Activated CD4-positive, CD25-positive, alpha-beta regulatory T cell treated with anti-CD3 and anti-CD28 coated beads, Interleukin-2, amount 50 U/mL, for 24 hours (primary cell): ENCODE results near the gene ICA1L.
"Not testable (repeated sequence)": the region's sequence is repeated elsewhere in the genome, so short reads cannot be mapped to it uniquely, and the experiment has no call there.

Source experiments
- ATAC-seq, 2 donors: fragments of 150-1000 bp; cut with Tn5 transposase; one replicate each; pipeline ENCODE4 v1.10.0; 2021; ENCODE audit warnings: mild to moderate bottlenecking in 1 of 2, moderate library complexity in 1 of 2

Gene ICA1L

GRCh38 chr2:202847693-202848524 is 23.7 kb downstream of the ICA1L start:
- no peak for ATAC-seq

- ATAC-seq, result no peak
Observed at GRCh38 chr2:202844656-202845055, 26.9 kb downstream of the ICA1L start.

DNA sequence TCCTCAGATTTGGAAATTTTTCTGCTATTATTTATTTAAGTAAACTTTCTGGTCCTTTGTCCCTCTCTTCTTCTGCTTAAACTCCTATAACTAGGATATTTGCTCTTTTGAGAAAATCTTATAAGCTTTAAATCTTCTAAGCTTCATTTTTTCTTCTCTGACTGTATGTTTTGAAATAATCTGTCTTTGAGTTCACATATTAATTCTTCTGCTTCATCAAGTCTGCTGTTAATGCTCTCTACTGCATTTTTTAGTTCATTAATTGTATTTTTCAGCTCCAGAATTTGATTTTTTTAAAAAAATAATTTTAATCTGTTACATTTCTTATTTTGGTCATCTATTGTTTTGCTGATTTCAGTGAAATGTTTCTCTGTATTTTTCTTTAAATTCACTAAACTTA is 28.9 kb downstream of the ICA1L start:
- no peak for ATAC-seq

- no peak for ATAC-seq
Observed at GRCh38 chr2:202841090-202841867, 30.3 kb downstream of the ICA1L start.

- peak; percentile 48 to 58 for ATAC-seq
Observed at GRCh38 chr2:202831242-202832220, 40.0 kb downstream of the ICA1L start.

DNA sequence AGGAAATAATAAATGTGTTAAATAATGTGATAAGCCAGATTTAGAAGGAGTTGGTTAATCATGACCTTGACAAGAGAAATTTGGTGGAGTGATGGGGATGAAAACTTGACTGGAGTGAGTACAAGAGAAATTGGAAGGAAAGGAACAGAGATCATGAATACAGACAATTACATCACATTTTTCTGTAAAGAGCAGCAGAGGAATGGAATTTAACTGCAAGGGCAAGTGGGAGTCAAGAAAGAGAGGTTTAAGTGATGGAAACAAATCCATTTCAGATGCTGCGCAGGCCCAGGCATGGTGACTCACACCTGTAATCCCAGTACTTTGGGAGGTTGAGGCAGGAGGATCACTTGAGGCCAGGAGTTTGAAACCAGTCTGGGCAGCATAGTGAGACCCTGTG is 46.7 kb downstream of the ICA1L start:
- no peak for ATAC-seq

DNA sequence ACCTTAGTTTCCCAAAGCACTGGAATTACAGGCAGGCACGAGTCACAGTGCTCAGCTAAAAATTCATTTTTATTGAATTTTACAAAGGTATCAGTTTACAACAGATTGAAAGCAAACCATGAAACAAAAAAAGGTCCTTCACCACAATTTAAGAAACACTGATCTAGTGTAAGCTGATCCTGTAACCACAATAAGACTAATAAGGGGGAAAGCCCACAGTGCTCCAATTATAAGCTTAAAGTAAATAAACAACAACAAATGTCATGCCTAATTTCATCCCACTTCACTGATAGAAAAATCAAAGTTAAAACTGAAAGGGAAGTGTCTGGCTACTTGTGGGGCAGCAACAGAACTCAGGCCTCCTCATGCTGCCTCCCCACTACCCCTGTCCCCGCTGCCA is 49.2 kb downstream of the ICA1L start:
- ATAC-seq, result no peak

GRCh38 chr2:202821206-202822160 is 50.1 kb downstream of the ICA1L start:
- no peak for ATAC-seq

DNA sequence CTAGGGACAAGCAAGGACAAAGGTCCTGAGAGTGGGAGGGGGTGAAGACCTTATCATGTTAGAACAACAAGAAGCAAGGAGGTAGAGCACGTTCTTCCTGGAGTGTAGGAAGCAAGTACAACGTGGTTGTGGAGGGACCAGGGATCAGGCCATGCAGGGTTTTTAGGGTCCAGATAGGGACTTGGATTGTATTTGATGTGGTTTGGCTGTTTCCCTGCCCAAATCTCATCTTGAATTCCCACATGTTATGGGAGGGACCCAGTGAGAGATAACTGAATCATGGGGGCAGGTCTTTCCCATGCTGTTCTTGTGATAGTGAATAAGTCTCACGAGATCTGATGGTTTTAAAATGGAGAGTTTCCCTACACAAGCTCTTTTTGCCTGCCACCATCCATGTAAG is 53.2 kb downstream of the ICA1L start:
- no peak for ATAC-seq

DNA sequence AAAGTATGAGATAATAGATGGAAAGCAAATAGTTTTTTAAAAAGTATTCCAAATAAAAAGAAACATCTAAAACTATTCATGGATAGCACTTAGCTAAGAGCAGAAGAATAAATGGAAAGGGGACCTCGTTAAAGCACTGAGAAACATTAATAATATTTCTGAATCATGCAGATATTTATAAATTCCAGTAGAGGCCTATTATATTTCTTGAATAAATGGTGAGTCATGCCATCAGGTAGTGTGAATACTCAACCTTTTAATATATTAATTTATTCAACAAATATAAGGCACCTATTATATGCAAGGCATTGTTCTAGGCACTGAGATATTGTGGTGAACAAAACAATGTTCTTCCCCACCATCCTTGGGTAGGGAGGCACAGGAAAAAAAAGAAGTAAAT is 53.8 kb downstream of the ICA1L start:
- no peak for ATAC-seq

DNA sequence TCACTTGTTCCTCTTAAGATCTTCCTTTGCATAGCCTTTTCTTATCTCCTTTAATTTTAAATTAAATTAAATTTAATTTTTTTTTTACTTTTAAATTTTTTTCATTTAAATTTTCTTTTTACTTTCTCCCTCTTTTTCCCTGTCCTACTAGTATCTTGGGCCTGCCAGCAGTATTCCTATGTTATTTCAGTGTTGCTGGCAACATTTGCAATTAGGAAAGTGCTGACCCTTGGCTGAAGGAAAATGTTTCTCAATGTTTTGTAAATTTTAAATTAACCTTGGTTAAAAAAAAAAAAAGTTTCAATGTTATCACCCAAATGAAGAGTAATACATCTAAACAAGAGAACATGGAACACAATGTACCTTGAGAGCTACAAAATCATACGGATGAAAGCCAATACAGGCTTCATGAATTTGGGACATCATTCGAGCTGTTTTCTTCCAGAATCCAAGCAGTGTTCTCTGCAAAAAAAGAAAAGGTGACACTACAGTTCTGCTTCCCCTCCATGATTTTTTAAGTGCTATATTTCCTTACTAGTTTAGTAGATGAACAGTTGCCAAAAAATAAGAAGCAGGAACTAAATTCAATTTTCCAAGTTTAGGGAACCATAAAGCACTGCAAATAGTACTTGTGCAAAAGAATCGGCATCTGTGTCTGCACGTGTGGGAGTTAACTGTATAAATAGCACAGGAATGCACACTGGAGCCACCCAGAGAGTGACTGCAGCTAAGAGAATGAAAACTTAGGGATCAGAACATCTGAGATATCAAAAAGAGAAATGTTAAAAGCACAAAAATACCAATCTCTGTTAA is 55.8 kb downstream of the ICA1L start:
- no peak for ATAC-seq

DNA sequence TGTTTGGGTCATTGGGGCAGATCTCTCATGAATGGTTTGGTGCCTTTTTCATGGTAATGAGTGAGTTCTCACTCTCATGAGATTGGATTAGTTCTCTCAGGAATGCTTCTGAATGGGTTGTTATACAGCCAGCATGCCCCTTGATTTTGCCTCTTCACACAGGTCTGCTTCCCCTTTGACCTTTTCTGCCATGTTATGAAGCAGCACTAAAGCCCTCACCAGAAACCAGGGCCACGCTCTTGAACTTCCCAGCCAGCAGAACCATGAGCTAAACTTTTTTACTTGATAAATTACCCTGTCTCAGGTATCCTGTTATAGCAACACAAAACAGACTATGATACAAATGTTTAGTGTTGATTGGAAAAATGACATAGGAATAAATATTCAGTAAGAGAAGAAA is 57.3 kb downstream of the ICA1L start:
- ATAC-seq, result no peak

DNA sequence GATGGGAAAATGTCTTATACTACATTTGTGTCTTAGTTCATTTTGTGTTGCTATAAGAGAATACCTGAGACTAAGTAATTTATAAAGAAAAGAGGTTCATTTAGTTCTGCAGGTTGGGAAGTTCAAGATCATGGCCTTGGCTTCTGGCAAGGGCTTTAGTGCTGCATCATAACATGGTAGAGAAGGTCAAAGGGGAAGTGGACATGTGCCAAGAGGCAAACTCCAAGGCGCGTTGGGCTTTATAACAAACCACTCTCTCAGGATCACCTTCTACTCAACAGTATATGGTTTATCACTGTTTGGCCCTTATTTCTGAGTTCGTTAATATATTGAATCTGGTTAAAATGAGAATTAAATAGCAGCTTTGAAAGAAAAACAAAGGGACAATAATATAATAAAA is 58.2 kb downstream of the ICA1L start:
- no peak for ATAC-seq

GRCh38 chr2:202808754-202809153 is 62.8 kb downstream of the ICA1L start:
- ATAC-seq, result no peak

GRCh38 chr2:202807431-202808138 is 64.0 kb downstream of the ICA1L start:
- ATAC-seq, result not testable (repeated sequence)

GRCh38 chr2:202805911-202806310 is 65.7 kb downstream of the ICA1L start:
- not testable (repeated sequence) for ATAC-seq

DNA sequence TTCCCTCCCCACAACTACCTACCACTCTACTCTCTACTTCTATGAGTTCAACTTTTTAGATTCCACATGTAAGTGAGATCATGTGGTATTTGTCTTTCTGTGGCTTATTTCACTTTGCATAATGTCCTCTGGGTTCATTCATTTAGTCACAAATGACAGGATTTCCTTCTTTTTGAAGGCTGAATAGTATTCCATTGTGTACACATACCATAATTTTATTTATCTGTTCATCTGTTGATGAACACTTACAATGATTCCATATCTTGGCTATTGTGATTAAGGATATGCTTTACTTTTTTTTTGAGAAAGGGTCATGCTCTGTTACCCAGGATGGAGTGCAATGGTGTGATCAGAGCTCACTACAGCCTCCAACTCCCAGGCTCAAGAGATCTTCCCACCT is 73.6 kb downstream of the ICA1L start:
- no peak for ATAC-seq

- ATAC-seq, result no peak
Observed at GRCh38 chr2:202790676-202791075, 80.9 kb downstream of the ICA1L start.

DNA sequence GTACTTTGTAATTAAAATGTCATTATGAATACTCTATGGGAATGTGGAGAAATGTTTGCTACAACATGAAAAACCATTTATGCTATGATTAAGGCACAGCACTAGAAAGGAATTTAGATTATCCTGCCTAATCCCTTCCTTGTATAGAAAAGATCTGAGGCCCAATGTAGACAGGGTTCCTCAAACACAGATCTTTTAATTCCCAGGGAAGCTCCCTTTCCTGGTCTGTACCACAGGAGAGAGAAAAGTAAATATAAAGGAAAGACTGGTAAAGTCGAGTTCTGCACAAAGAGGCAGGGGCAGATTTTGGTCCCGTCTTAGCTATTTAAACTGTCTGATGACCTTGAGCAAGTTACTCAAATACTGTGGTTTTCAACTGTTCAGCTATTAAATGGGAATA is 84.7 kb downstream of the ICA1L start:
- ATAC-seq, result no peak

DNA sequence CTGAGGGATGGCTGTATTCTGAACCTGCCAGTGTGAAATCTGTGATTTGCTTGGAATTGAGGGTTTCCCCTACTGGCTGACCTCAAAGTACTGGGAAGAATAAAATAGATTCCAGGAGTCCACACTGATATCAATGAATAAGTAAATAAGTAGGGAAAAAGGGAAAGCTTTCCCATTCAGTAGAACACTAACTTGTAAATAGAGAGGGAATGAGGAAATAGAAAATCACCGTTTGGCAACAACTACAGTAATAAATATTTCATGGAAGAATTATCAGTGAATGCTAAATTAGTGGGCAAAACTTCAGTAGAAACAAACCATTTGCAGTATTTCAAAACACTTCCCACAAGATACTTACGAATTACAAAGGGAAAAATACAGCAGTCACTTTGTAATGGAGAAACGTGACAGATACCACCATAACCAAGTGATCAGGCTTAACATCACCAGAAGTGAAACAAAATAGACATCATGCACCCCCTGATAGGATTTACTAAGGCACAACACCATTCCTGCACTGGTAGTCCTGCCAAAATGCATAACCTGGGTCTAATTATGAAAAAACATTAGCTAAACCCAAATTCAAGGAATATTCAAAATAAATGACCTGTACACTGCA is 88.5 kb downstream of the ICA1L start:
- ATAC-seq, result no peak
